ENCODE data around the gene TRIO. TPM values are rescaled to one million over a fixed set of nuclear protein-coding genes. Genes with fewer than 3 reads are reported as not detected.

The TRIO gene
- total RNA-seq, 1 donor = 211 TPM

GRCh38 chr5:14177634-14178033, 34.5 kb downstream of the TRIO start:
- TF ChIP-seq, protein P1, sequence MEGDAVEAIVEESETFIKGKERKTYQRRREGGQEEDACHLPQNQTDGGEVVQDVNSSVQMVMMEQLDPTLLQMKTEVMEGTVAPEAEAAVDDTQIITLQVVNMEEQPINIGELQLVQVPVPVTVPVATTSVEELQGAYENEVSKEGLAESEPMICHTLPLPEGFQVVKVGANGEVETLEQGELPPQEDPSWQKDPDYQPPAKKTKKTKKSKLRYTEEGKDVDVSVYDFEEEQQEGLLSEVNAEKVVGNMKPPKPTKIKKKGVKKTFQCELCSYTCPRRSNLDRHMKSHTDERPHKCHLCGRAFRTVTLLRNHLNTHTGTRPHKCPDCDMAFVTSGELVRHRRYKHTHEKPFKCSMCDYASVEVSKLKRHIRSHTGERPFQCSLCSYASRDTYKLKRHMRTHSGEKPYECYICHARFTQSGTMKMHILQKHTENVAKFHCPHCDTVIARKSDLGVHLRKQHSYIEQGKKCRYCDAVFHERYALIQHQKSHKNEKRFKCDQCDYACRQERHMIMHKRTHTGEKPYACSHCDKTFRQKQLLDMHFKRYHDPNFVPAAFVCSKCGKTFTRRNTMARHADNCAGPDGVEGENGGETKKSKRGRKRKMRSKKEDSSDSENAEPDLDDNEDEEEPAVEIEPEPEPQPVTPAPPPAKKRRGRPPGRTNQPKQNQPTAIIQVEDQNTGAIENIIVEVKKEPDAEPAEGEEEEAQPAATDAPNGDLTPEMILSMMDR (IDR thresholded peaks at IDR 0.05; ENCODE audit: insufficient read depth, low read length) = no peak
- no peak overlapping the region for H3K4me3 ChIP-seq (ENCODE audit: low read depth, low read length)
- no peak for DNase-seq (ENCODE audit: low read depth)

DNA sequence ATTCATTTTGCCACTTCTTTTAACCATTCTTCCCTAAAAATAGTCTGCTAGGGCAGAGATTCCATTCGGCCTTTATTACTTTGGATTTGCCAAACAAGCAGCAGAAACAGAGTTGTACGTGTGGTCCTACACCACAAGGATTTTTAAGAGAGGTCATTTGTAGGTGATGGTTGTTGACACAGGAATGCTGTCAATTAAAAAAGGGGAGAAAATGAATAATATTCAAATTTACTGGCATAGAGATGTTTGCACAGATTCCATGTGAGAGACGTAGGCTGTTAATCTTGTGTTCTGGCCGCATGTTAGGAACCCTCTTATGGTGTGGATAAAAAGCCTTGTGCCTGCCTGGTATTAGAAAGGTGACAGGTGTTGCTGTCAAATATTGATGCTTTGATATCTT, 34.9 kb downstream of the TRIO start:
- TF ChIP-seq, protein P1 (IDR thresholded peaks at IDR 0.05; ENCODE audit: insufficient read depth, low read length) = no peak
- DNase-seq (ENCODE audit: low read depth) = no peak
- H3K4me3 ChIP-seq (ENCODE audit: low read depth, low read length) = no peak overlapping the region

DNA sequence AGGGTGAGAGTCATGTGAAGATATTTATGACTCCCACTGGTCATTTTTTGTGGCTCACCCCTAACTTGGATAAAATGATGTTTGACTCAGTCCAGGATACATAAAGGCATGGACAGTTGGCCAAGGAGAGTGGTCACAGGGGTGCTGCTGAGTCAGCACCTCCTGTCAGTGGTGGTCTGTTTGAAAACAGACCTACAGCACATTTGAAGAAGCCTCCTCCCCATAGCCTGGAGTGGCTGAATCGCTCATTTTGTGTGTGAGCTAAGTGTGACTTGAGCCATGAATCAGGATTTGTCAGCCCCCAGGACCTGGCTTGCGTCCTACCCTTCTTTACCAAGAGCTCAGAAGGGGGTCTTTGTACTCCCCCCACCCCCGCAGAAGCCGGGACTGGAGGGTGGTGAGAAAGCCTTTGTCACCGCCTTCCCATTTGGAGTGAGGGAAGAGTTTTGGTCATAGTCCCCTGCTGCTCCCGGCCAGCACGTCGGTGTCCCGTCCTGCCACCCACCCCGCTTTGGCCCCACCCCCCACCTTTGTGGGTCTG, 35.6 kb downstream of the TRIO start:
- H3K4me3 ChIP-seq (ENCODE audit: low read depth, low read length) = peak overlapping the region; percentile 26
- DNase-seq (ENCODE audit: low read depth) = peak; percentile 86

DNA sequence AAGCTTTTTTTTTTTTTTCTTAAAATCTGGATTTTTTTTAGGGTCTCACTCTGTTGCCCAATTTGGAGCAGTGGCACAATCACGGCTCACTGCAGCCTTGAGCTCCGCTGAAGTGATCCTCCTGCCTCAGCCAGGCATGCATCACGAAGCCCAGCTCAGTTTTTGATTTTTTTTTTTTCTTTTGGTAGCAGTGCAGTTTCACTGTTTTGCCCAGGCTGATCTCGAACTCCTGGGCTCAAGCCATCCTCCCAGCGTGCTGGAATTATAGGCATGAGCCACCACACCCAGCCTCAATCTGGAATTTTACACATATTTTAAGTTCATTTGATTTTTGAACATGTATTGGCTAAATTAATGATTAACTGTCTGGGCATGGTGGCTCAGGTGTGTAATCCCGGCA, 36.3 kb downstream of the TRIO start:
- DNase-seq (ENCODE audit: low read depth) = peak; percentile 60
- TF ChIP-seq, protein P1 (IDR thresholded peaks at IDR 0.05; ENCODE audit: insufficient read depth, low read length) = no peak
- H3K4me3 ChIP-seq (ENCODE audit: low read depth, low read length) = no peak overlapping the region

More for the DNA sequence above, 35.6 kb downstream of the TRIO start:
- TF ChIP-seq, protein P1 (IDR thresholded peaks at IDR 0.05; ENCODE audit: insufficient read depth, low read length) = no peak

- no peak overlapping the region for H3K4me3 ChIP-seq (ENCODE audit: low read depth, low read length)
- DNase-seq (ENCODE audit: low read depth) = no peak
- TF ChIP-seq, protein P1 (IDR thresholded peaks at IDR 0.05; ENCODE audit: insufficient read depth, low read length) = no peak
Observed at GRCh38 chr5:14180437-14180836, 37.3 kb downstream of the TRIO start.

DNA sequence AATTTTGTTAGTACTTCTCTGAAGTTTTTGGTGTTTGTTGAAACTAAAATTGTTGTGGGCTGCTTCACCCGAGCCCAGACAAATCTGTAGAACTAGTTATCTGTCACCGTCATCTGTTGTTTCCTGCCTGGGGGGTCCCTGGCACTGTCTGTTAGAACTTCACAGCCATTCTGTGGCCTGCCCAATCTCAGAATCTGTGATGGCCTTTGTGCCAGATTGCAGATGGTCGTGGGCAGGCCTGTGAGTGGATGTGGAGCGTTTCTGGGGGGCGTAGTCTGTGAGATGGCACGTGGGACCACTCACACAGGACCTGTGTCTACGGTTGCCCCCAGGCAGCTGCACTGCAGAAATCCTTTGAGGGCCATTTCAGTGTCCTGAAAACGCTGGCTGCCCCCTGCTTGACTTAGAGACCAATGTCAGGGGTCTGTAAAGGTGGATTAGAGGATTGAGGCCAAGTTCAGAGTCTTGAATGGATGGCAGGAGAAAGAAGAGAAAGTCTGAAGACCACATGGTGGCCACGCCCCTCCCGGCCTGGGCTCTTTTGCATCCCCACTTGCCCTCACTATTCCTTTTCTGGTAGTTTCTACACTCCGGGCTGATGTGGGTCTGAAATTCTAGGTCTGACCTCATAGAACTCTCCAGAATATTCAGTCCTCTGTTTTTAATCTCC, 38.3 kb downstream of the TRIO start:
- DNase-seq (ENCODE audit: low read depth) = no peak

More for the DNA sequence above, 38.3 kb downstream of the TRIO start:
- no peak overlapping the region for H3K4me3 ChIP-seq (ENCODE audit: low read depth, low read length)
- TF ChIP-seq, protein P1 (IDR thresholded peaks at IDR 0.05; ENCODE audit: insufficient read depth, low read length) = no peak
